MM.1S (cell line): ENCODE results near the gene PGR.

Source experiments
- CTCF ChIP-seq: fragments of 300-600 bp; sonication (generic); IDR thresholded peaks from 2 replicates; pipeline ENCODE4 v1.5.1; 2016; ENCODE audit warnings: antibody characterized with exemption, low read length, mixed read lengths
- EZH2 ChIP-seq: fragments of 300-600 bp; sonication (generic); optimal IDR thresholded peaks from 2 replicates; pipeline ENCODE3; 2017; ENCODE audit warnings: low read depth, mild to moderate bottlenecking, antibody characterized with exemption, low read length, mixed read lengths
- EZH2phosphoT487 ChIP-seq: fragments of 300-600 bp; sonication (generic); IDR thresholded peaks from 2 replicates; pipeline ENCODE4 v1.6.1; 2018; ENCODE audit warnings: antibody characterized with exemption, low read length

- TF ChIP-seq CTCF (no peak), EZH2 (no peak), EZH2phosphoT487 (no peak)
These were observed 70.3 kb downstream of the PGR start for GRCh38 chr11:101059331-101059730.
